Stimulated activated CD8-positive, alpha-beta memory T cell treated with anti-CD3 and anti-CD28 coated beads, Interleukin-12 subunit alpha, Interleukin-12 subunit beta, amount 100 ng/mL, for 24 hours (primary cell): ENCODE measurements around the gene KMT5C.

Source experiments
- DNase-seq: peaks from one replicate; pipeline ENCODE4 v3.0.0-alpha.2; 2020; ENCODE audit errors: extremely low read depth

Gene KMT5C

DNA sequence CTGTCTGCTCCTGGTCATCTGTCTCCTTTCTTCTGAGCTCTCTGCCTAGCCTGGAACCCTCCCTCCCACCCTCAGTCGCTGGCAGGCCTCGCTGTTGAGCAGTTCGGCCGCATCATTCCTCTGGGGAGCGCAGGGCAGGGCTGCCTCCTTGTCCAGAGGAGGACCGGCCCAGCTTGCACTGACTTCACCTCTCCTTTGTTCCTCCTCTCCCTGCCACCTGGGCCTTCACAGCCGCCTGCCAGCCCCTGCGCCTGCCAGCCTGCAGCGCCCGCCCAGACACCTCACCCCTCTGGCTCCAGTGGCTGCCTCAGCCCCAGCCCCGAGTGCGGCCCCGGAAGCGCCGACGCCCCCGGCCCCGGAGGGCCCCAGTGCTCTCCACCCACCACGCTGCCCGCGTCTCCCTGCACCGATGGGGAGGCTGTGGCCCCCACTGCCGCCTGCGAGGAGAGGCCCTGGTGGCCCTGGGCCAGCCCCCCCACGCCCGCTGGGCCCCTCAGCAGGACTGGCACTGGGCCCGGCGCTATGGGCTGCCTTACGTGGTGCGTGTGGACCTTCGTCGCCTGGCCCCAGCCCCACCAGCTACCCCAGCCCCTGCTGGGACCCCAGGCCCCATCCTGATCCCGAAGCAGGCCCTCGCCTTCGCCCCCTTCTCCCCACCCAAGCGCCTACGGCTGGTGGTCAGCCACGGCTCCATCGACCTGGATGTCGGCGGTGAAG lies 7.2 kb downstream of the KMT5C start:
- no peak for DNase-seq

DNA sequence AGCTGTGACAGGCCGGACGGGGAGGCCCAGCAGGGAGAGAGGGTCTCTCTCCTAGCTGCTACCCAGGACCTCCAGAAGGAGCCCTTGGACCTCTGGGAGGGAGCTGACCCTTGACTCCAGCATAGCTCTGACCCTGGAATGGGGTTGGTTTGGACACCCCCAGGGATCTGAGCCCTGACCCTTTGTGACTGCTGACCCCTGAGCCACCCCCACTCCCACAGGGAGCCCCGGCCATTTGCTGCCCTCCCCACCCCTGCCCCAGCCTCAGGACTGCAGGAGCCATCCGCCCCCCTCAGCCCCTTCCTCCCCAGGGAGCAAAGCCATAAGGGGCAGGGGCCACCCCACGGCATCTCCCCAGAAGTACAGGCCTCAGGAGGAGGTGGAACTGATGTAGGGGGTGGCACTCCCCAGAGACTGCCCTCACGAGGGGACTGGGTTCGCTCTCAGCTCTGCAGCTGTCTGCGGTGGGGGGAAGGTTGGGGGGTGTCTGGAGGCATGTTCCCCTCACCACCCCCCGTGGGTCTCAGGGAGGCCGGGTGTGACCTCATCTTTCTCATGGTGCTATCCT lies 7.8 kb downstream of the KMT5C start:
- DNase-seq = no peak

DNA sequence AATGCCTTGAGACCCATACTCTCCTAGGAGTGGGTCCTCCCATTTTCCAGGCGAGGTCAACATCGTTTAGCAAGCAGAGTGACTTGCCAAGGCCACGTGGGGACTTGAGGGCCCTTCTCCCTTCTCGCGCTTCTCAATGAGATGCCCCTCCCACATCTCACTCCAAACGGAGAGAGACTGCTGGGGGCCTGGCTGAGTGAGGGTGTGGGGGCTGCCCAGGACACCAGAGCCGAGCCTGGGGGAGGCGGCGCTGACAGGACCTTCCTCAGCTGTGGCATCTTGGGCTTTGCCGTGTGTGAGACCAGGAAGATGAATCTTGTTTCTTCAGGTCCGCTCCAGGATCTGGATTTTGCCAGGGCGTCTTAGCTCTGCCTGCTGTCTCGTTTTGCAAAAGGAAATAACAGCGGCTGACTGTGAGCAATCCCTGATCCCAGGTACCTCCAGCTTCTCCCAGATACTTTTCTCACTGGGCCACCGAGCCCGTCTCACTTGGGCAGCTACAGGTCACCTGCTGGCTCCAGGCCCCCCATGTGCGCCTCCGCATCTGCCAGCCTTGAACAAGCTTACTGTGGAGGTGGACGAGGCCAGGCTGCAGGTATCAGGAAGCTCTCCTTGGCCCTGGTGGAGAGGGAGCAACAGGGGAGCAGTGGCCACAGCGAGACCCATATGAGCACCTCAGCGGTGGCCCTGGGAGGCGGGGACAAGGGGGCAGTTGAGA lies 8.8 kb downstream of the KMT5C start:
- DNase-seq = no peak

DNA sequence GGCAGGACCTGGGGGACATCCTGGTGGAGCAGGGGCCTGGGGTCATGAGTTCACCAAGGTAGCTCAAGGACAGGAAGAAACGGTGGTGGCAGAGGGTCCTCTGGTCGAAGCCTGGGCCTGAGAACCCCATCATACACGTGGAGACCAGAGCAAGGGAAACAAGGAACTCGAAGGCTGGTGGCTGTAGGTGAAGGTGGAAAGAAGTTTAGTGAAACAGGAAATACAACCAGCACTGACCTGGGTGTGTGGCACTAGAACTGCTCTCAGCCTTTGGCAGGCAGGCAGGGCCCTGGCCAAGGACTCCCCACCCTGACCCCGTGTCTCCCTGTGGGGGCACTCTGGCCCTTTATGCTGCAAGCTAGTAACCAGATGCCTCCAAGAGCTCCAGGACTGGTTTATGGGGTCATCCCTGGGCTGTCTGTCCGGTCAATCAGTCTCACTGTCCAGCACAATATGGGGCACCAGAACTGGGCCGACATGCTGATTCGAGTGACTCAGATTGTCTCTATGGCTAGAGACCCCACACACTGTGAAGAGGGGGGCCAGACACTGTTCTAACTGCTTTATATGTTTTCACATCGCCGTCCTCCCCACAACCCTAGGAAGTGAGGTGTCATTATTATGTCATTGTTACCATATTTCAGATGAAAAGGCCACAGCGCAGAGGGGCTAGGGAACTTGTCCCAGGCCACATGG lies 11.1 kb downstream of the KMT5C start:
- no peak for DNase-seq

DNA sequence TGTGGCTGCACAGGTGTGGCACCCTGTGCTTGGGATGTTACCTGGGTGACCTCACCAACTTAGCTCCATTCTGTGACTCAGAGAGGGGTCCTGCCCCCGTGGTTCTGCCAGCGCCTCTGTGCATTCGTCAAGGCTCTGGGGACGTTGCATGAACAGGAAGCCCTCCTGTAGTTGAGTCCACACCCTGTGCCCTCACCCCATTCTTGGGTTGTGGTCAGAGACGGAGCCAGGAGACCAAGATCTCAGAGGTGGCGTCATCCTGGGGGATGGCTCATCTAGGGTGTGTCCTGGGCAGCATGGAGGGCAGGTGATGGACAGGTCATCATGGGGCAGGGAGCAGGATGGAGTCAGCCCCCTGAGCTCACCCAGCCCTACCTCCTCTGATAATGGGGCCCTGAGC lies 12.4 kb downstream of the KMT5C start:
- no peak for DNase-seq

DNA sequence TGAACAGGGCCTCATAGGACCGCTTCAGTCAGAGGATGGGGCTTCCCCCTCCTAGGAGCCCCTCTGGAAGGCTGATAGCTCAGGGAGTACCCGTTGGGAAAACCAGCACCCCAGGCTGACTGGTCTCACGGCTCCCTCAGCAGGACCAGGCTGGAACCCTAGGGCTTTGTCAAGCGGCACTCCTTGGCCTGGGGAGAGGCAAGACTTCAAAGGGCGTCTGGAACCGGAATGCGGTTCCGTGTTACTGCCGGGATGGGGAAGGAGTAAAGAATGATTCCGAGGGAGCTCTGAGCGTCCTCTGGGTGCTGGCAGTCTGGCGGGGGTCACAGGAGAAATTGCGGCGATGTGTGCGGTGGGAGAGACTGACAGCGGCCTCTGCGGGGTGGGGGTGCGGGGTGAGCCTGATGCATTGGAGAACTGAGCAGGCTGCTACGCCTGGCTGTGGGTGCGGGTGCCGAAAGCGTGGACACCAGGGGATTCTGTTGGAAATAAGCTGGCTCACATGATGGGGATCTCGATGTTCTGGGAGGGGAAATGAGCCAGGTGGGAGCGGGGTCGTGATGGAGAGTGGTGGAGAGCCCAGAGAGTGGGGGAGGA lies 13.0 kb downstream of the KMT5C start:
- no peak for DNase-seq

DNA sequence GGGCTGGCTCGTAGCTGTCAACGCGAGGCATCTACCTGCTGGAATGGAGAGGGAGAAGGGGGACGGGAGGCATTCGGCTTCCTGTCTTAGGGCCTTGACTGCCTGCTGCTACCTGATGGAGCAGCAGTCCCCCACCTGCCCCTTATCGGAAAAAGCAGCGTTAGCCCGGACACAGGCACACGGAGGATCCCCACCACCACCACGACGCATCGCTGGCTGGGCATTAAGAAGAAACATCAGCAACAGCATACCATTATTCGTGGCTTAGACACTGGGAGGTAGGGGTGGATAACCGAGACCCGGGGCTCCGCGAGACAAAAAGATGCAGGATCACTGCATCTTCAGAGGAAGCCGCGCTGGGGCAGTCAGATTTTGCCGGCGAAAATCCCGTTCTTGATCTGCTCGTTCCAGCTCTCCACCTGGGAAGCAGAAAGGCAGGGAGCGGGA lies 13.7 kb downstream of the KMT5C start:
- no peak for DNase-seq

DNA sequence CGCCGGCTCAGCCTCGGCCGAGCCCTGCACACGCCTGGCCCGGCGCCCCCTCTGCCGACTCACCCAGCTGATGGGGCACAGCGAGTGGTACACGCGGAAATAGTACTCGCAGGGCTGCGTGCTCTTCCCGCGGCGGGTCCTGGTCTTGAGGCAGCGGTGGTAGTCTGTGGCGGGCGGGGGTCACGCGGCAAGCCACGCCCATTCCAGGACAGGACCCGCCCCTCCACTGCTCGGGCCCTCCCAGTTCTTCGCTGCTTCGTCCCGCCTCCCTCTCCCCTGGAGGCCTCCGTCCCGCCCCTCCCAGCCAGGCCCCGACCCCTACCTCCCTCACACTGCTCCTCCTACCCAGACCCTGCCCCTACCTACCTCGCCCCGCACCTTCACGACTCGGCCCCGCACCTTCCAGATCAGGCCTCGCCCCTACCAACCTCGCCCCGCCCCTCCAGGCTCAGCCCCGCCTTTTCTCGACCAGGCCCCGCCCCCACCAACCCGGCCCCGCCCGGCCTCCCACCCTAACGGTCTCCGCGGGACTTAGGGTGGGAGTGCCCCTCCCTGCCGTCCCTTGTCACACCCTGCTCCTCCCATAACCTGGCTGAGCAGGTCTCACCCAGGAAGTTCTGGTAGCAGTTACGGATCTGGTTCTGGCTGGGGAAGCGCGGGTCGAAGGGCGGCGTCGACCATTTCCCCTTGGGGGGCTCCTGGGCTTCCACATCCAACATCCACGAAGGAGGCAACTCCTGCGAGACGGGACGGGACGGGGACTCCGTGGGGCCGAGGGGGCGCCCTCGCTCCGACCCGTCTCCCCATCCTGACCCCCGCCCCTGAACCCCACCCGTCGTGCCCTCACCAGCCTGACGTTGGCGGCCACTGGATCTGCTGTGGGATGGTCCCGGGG lies 14.4 kb downstream of the KMT5C start:
- DNase-seq = no peak

DNA sequence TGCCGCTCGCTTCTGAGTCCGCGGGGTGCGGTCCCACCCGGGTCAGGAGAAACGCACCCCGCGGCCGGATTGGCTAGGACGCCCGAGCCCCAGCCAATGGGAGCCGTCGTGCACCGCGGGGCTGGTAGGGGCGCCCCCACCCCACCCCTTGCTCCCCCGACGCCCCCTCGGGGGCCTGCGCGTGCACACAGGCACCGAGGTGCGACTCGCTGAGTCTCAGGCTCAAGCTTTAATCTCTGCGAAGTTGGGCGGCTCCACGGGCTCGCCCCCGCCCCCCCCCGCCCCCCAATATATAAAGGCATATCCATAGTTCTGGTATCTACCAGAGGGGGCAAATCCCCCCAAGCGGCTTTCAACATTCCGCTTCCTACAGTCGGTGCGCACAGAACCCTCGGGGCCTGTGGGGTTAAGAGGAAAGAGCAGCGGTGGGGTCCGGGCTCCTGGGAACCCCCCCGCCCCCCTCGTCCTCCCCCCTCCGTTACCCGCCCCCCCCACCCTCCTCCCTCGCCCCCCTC lies 15.1 kb downstream of the KMT5C start, which contains the start of gene COX6B2:
TSS of gene COX6B2 (minus strand) at position 22 of the 515 bp plus-strand sequence. CDS start 198 bp downstream, outside the sequence.
- DNase-seq = no peak

DNA sequence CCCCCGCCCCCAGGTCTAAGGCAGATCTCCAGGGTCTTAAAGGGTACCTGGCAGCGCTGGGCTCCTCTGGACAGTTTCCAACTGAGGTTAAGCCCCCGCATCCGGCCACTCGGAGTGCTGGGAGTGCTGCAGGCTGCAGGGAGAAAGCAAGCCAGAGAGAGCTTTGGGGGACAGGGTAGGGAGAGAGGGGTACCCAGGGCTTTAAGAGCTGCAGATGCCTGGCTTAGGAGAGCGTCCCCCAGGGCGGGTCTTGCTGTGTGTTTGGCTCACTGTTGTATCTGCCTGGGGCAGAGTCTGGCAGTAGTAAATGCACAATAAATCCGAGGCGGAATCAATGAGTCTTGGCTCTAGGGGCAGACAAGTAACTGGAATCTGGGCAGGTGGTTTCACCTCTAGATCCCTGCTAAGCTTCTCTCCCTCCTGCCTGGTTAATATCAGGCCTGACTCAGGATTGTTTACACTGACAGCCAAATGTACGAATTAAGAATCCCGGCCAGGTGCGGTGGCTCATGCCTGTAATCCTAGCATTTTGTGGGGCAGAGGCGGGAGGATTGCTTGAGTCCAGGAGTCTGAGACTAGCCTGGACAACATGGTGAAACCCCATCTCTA lies 15.6 kb downstream of the KMT5C start:
- no peak for DNase-seq

DNA sequence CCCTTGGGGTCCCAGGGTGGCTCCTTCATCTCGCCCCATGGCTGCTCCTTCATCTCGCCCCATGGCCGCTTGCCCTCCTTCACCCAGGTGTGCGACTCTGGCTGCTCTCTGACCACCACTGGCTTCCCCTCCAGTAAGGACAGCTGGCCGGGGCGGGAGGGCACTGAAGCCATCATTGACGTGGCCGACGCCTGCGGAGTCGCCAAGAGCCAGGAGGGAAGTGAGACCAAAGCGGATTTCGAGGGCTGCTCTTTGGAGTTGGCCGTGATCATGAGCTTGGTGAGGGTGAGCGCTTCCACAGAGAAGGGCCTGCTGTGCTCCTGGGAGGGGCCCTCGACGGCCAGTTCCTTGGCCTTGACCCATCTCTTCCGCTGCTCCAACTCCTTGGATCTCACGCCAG lies 18.8 kb downstream of the KMT5C start:
- no peak for DNase-seq

DNA sequence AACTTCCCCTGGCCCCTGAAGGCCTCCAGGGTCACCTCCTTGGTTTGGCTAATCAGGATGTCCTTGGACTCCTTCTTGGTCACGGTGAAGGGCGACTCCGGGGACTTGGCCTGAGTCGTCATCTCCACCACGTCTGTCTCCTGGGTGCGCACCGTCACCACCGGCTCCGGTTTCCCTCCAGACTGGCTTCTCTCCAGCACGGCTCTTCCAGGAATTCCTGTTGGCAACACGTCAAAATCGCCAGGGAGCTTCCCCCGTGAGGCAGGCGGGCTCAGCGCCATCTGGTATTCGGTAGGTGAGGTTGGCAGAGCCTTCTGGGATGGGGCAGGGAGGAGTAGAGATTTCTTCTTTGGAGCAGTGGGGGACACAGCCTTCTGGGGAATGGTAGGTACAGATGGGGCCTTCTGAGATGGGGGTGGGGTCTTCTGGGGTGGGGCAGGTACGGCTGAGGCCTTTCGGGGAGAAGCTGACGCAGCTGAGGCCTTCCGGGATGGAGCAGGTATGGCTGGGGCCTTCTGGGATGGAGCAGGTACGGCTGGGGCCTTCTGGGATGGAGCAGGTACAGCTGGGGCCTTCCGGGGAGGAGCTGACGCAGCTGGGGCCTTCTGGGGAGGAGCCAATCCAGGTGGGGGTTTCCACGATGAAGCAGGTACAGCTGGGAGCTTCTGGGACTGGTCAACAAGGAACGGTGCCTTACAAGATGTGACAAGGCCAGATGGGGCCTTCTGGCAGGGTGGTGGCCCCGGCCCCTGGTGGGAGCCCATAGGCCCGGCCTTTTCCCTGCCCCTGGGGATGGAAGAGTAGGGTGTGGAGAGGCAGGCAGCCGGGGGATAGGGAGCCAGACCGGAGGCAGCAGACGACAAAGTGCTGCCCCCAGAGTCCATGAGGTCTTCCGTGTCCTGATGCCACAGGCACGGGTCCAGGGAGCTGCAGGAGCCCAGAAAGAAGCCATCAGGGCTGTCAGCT lies 19.6 kb downstream of the KMT5C start:
- DNase-seq = no peak

DNA sequence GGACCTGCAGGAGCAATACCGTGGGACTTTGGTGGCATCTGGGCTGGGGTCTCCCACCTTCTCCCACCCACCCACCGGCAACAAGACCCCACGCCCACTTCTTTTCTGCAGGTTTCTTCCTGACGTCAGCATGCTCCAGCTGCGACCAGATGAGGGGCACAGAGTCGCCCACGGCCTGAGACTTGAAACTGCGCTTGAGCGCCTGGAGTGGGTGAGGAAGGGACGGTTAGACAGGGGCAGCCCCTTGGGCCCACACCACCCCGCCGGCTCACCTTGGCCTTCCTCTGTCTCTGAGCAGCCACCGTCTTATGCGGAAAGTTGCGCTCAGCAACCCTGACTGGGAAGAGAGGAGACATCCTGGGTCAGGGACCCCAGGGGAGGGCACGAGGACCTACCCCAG lies 21.2 kb downstream of the KMT5C start:
- DNase-seq = no peak

DNA sequence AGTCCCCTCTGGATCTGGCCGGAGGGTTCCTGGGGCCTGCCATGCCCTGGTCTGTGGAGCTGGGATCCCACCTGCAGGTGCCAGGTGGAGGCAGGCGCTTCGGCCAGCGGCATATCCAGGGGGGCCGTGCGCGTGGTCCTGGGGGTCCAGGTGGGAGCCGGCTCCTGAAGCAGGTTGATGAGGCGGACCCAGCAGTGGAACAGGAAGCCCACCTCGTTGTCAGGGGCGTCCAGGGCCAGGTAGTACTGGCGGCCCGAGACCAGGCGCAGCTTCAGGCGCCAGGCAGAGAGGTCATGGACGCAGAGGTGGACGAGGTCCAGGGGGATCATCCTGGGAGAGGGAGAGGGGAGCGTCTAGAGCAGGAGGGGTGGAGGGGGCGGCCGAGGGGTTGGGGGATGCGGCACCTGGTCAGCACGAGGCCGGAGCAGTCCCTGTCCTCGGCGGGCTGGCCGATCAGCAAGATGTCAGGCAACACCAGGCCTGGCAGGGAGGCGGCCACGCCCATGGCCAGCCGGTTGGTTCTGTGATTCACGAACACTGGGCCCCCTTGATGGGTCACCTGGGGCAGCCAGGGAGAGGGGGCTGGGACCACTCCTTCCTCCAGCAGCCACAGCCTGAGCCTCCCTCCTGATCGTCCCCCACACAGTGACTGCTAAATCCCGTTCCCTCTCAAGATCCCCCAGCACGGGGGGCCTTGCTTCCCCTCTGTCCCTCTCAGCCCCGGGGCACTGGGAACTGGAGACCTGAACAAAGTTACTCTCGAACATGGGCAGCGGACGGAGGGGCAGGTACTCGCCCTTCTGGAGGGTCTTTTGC lies 22.7 kb downstream of the KMT5C start:
- no peak for DNase-seq

DNA sequence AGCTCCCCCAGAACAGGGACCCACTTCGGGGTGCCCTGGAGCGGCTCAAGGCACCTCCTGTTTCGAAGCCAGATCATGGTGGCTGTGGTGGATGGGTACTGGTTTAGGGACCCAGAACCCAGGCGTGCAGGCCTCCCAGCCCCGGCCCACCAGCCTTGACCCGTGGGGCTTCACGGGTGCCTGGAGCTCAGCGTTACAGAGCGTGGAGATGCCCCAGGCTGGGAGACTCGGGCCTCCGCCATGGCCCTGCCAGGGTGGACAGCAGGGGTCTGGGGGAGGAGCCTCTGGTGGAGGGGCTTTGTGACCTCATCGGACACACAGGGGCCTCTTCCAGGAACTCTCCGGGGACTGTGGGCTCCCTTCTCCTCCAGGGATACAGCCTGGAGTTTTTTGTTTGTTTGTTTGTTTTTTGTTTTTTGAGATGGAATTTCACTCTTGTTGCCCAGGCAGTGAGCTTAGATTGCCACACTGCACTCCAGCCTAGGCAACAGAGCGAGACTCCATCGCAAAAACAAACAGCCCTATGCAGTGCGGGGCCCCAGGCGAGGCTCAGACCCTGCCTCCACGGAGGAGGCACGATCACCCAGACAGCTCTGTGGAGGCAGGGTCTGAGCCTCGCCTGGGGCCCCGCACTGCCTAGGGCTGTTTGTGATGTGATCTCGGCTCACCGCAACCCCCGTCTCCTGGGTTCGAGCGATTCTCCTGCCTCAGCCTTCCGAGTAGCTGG lies 23.5 kb downstream of the KMT5C start, which contains the start of gene GARIN5B:
TSS of gene GARIN5B (minus strand) at position 271 of the 727 bp plus-strand sequence. CDS start at position 77, 194 bp downstream.
- no peak for DNase-seq

DNA sequence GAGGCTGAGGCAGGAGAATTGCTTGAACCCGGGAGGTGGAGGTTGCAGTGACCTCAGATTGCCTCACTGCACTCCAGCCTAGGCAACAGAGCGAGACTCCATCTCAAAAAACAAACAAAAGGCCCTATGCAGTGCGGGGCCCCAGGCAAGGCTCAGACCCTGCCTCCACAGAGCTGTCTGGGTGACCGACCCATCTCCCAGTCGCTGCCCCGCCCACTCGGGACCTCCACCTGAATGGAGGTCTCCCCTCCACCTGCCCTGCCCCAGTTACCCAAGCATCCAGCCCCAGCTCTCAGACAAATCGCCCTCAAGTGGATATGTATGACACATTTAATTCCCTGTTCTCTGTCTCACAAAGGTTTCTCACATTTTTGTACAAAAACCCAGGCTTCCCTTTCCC lies 25.6 kb downstream of the KMT5C start:
- no peak for DNase-seq

DNA sequence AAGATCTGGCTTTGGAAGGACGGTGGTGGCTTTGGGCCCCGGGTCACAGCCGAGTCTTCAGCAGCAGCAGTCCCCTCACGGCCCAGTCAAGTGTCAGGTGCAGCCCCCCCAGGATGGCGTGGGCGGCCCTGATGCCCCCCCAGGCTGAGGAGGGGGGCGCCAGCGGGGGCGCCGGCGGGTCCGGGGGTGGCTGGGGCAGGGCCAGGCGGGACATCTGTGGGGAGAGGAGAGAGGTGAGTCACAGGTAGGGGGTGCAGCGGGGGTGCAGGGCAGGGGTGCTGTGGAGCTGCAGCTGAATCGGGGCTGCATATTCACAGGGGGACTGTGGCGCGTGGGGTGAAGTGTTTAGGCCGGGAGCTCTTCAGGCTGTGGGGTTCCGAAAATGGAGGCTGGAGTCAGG lies 26.3 kb downstream of the KMT5C start:
- DNase-seq = no peak
